ENCODE measurements around the gene DZIP1.

DZIP1 gene

GRCh38 chr13:95547531-95548167 is 96.9 kb downstream of the DZIP1 start:
- DNase-seq (ENCODE audit: low spot score), result no peak

DNA sequence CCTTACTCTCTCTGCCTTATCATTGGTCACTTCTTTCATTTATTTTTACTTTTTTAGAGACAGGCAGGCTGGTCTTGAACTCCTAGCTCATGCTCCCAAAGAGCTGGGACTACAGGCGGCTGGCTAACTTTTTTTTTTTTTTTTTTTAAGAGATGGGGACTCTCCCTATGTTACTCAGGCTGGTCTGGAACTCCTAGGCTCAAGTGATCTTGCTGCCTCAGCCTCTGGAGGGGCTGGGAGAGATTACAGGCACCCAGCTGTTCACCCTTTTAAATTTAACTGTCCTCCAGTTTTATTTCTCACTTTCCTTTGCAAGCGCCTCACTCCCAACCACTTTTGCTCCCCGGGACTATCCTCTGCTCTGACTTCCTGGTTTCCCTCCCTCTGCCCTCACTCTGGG is 97.6 kb downstream of the DZIP1 start:
- no peak for DNase-seq (ENCODE audit: low spot score)

DNA sequence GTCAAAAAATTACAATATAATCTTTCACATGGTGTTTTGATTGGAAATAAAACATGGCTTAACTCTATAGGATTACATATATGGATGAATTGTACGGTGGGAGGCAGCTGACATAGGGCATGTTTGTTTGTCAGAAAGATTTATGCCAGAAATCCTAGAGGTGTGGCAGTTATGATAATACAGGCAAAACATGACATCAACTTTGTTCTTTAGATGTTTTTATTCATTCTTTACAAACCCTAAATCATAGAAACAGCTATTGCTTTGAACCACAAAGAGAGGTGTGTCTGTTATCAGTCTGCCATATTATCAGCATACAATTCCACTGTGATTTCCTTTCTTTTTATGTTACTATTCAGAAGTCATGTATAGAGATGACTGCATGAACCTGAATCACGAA is 100.2 kb downstream of the DZIP1 start:
- DNase-seq (ENCODE audit: low spot score), result no peak

DNA sequence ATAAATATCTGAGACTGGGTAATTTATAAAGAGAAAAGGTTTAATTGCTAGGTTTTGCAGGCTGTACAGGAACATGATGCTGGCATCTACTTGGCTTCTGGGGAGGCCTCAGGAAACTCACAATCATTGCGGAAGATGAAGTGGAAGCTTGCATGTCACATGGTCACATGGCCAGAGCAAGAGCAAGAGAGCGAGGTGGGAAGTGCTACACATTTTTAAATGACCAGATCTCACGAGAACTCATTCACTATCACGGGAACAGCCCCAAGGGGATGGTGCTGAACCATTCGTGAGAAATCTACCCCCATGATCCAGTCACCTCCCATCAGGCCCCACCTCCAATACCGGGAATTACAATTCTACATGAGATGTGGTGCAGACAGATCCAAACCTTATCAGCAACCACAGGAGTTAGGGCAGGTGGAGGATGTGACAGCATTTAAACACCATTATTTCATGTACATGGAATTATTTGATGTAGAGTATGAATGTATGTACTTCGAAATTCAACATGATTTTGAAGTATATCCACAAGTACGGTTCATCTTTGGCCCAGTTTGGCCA is 102.5 kb downstream of the DZIP1 start:
- no peak for DNase-seq (ENCODE audit: low spot score)

GRCh38 chr13:95541308-95541707 is 103.2 kb downstream of the DZIP1 start:
- no peak for DNase-seq (ENCODE audit: low spot score)

- DNase-seq (ENCODE audit: low spot score), result no peak
Measured at GRCh38 chr13:95540888-95541287, 103.6 kb downstream of the DZIP1 start.

- DNase-seq (ENCODE audit: low spot score), result peak; percentile 48
Measured at GRCh38 chr13:95536632-95537241, 107.8 kb downstream of the DZIP1 start.

DNA sequence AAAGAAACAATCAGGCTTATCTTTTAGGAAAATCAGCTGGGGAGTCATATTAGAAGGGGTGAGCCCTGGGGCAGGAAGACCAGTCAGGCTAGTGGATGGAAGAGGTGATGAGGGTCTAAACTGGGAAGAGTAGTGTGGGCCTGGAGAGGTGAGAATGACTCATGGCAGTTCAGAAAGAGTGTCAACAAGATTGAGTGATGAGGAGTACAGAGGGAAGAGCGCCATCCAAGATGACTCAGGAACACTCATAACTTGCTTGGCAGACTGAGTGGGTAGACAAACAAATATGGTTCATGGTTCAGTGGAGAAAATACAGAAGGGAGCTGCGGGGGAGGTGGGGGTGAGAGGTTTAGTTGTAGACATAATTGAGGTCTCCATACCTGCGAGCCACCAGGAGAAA is 109.3 kb downstream of the DZIP1 start:
- DNase-seq (ENCODE audit: low spot score), result peak; percentile 92

DNA sequence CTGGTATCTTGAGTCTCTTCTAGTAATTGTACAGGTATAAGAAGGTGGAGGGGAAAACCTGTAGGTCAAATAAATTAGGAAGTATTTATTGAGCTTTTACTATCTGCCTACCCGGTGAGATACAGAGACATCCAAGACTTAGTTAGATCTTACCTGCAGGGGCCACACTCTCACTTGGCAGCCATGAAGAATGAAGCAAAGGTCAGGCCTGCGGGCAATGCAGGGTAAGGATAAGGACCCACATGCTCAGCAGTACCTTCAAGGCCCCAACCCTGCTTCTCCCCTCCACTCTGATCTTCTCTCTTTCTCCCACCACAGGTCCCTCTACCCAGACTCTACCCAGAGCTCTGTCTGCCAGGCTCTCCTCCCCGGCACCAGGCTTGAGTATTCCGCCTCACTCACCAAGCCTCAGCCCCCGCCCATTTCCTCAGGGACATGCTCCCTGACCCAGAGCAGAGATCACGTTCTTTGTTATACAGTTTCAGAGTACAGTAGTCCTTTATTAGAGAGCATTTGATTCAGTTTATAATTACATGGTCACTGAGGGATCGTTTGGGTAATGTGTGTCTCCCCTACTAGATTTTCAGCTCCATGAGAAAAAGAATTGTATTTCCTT is 110.9 kb downstream of the DZIP1 start:
- no peak for DNase-seq (ENCODE audit: low spot score)

- peak; percentile 19 for DNase-seq (ENCODE audit: low spot score)
Measured at GRCh38 chr13:95530178-95530577, 114.3 kb downstream of the DZIP1 start.
